Measurements from ENCODE around the gene GALNT1.
A peak's percentile ranks its signal among the peaks of the same experiment; 100 is the strongest.

The GALNT1 gene

GRCh38 chr18:35624146-35624545 is 42.6 kb downstream of the GALNT1 start:
- Histone ChIP-seq H3K4me2 (peak overlapping the region; percentile 78), H3K4me3 (IDR thresholded peaks at IDR 0.05; ENCODE audit: insufficient read depth, low read depth, low read length) (no peak overlapping the region), H3K9ac (no peak overlapping the region), H3K27me3 (ENCODE audit: insufficient read depth, low read depth) (no peaks in the 10 kb centered on the region), H2AFZ (ENCODE audit: low read depth) (no peak overlapping the region), H3K79me2 (ENCODE audit: insufficient read depth, low read depth) (no peaks in the 10 kb centered on the region; the same call in 1 of the 2 replicates), H4K20me1 (ENCODE audit: insufficient read depth) (no peaks in the 10 kb centered on the region), H3K4me1 (ENCODE audit: low read depth, poor library complexity, severe bottlenecking) (peaks cover 26% of the 10 kb centered on the region), H3K27ac (no peak overlapping the region), H3K36me3 (ENCODE audit: insufficient read depth) (no peaks in the 10 kb centered on the region)
- no peak for TF ChIP-seq CTCF (conservative IDR thresholded peaks at IDR 0.05; ENCODE audit: low read depth, low read length)

DNA sequence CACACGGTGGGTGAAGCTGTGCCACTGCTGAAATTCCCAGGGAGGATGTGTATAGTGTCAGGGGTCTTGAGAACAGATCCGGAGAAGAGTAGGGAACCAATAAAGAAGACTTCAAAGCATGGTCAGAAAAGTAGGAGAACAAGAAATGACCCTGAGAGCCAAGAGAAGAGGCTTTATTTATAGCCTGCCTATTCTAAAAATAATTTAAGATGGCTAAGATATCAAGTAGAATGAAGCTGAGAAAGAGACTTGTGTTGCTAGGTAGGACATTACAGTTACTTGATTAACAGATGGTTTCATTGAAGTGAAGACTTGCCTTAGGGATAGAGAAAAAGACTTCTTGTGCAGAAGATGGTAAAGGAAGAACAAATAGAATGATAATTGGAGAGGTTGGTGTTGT is 43.7 kb downstream of the GALNT1 start:
- Histone ChIP-seq H2AFZ (ENCODE audit: low read depth) (no peak overlapping the region), H3K36me3 (ENCODE audit: insufficient read depth) (no peaks in the 10 kb centered on the region), H3K27ac (no peak overlapping the region), H3K4me3 (IDR thresholded peaks at IDR 0.05; ENCODE audit: insufficient read depth, low read depth, low read length) (no peak overlapping the region), H3K4me1 (ENCODE audit: low read depth, poor library complexity, severe bottlenecking) (peaks cover 26% of the 10 kb centered on the region), H4K20me1 (ENCODE audit: insufficient read depth) (no peaks in the 10 kb centered on the region), H3K27me3 (ENCODE audit: insufficient read depth, low read depth) (no peaks in the 10 kb centered on the region), H3K4me2 (peak overlapping the region; percentile 78; the same call in 1 of the 2 replicates), H3K9ac (no peak overlapping the region), H3K79me2 (ENCODE audit: insufficient read depth, low read depth) (no peaks in the 10 kb centered on the region; the same call in 1 of the 2 replicates)
- no peak for TF ChIP-seq CTCF (conservative IDR thresholded peaks at IDR 0.05; ENCODE audit: low read depth, low read length)

- TF ChIP-seq CTCF (conservative IDR thresholded peaks at IDR 0.05; ENCODE audit: low read depth, low read length): no peak
These were observed 52.2 kb downstream of the GALNT1 start for GRCh38 chr18:35633761-35634160.

DNA sequence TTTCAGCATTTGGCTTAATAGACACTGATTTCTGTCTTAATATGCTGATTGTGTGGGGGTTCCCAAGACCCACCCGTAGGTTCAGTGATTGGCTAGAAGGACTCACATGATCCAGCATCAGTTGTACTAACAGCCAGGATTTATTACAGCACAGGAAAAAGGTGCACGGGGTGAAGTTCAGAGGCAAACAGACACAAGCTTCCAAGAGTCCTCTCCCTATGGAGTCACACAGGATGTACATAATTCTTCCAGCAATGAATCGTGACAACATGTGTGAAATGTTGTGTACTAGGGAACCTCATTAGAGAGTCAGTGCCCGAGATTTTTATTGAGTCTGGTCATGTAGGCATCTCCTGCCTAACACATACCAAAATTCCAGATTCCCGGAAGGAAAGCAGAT is 52.8 kb downstream of the GALNT1 start:
- Histone ChIP-seq H3K9ac (no peak overlapping the region), H4K20me1 (ENCODE audit: insufficient read depth) (no peaks in the 10 kb centered on the region), H3K4me1 (ENCODE audit: low read depth, poor library complexity, severe bottlenecking) (no peaks in the 10 kb centered on the region), H3K79me2 (ENCODE audit: insufficient read depth, low read depth) (no peaks in the 10 kb centered on the region), H3K27me3 (ENCODE audit: insufficient read depth, low read depth) (no peaks in the 10 kb centered on the region), H3K4me3 (IDR thresholded peaks at IDR 0.05; ENCODE audit: insufficient read depth, low read depth, low read length) (no peak overlapping the region), H3K27ac (no peak overlapping the region), H3K4me2 (no peak overlapping the region), H2AFZ (ENCODE audit: low read depth) (no peak overlapping the region), H3K36me3 (ENCODE audit: insufficient read depth) (no peaks in the 10 kb centered on the region)
- no peak for TF ChIP-seq CTCF (conservative IDR thresholded peaks at IDR 0.05; ENCODE audit: low read depth, low read length)

More at GRCh38 chr18:35633761-35634160, 52.2 kb downstream of the GALNT1 start:
- Histone ChIP-seq H3K36me3 (ENCODE audit: insufficient read depth) (no peaks in the 10 kb centered on the region), H3K4me3 (IDR thresholded peaks at IDR 0.05; ENCODE audit: insufficient read depth, low read depth, low read length) (no peak overlapping the region), H3K27me3 (ENCODE audit: insufficient read depth, low read depth) (no peaks in the 10 kb centered on the region), H4K20me1 (ENCODE audit: insufficient read depth) (no peaks in the 10 kb centered on the region), H3K4me1 (ENCODE audit: low read depth, poor library complexity, severe bottlenecking) (no peaks in the 10 kb centered on the region), H3K9ac (no peak overlapping the region), H3K27ac (no peak overlapping the region), H3K4me2 (no peak overlapping the region), H3K79me2 (ENCODE audit: insufficient read depth, low read depth) (no peaks in the 10 kb centered on the region), H2AFZ (ENCODE audit: low read depth) (no peak overlapping the region)

Measured in KMS-11 (cell line).